ENCODE results near the gene PDCD7. TPM values are rescaled to one million over a fixed set of nuclear protein-coding genes. Genes with fewer than 3 reads are reported as not detected.

Gene PDCD7
- total RNA-seq, 1 experiment from 2014 or later: 23.5 TPM

DNA sequence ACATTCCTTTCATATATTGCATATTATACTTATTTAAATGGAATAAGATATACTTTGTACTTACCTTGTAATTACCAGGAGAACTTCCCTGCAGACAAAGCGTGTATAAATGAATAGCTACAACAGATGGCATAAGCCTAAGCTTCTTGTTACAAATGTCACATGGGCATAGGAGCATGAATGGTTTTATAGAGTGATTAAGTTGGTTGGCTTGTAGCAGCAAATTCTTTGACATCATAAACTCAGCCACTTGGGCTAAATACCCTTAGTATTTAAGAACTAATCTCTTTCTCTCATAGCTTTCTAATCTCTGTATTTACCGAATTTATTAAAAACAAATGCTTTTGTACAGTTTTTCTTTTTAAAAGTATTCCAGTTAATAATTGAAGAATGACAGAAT lies 18.5 kb downstream of the PDCD7 start, which contains the start of gene UBAP1L (continued):
- TF ChIP-seq, protein P1, sequence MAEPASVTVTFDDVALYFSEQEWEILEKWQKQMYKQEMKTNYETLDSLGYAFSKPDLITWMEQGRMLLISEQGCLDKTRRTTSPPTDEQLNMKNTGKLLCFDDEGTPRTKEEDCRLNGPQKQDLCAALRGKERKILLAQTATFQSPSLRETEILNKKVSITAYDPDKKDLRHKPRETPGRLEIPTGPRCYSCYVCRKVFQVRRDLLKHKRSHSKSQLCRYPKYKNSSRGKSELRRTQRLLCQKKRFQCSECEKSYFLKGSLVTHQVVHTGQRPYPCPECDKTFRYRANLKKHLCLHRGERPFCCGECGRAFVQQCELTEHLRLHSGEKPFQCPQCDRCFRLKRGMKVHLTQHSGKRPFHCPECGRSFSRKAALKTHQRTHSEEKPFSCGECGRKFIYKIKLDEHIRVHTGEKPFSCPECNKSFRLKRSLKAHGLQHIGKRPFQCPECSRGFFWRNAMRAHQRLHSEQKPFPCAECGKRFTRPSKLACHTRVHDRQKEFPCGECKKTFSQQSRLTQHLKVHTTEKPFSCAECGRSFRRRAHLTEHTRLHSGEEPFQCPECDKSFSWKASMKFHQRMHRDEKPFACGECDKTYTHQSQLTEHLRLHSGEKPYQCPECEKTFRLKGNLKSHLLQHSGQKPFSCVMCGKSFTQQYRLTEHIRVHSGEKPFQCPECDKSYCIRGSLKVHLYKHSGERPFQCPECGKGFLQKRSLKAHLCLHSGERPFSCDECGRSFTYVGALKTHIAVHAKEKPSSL (CRISPR knock-in tag; conservative IDR thresholded peaks at IDR 0.05): no peak
- no peak for TF ChIP-seq GABPB1 (CRISPR knock-in tag; IDR thresholded peaks at IDR 0.05)

DNA sequence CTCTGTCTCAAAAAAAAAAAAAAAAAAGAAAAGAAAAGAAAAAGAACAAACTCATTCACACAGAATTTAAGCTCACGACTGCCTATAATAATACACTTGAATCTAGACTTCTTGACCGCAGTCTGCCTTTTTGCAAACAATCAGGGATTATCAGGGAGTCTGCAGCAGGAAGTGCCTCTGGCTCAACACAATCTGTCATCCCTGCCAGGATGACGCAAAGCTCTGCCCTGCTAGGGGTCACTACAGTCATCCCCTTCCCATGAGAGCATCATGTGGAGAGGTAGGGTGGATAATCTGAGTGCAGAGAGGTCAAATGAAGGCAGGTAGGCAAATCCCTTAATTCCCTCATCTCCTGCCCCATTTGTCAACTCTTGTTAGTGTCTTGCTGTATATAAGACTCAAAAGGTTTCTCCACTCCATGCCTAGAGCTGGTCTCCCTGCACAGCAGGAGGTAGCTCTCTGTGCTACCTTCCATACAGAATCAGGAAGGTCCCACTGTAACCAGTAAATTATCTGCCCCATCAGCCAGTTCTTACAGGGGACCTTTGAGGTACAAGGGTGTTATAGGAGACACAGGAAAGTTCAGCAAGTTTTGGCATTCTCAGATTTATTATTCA lies 22.8 kb downstream of the PDCD7 start:
- ChIA-PET POLR2A (interaction anchor here (0.7 kb wide), 1 partner anchor 611 kb away, joined by 3 read pairs; no protein-coding TSS in a partner anchor), CTCF (interaction anchor here (0.8 to 2.4 kb wide), 4 partner anchors 9 to 383 kb away, joined by 3 to 33 read pairs (median 4); no protein-coding TSS in a partner anchor)
- H3K4me3 Mint-ChIP-seq: no peak overlapping the region
- no peaks in the 10 kb centered on the region for H3K9me3 Mint-ChIP-seq
- no peak for ATAC-seq
- peak overlapping the region; percentile 69; the same call in 1 of the 2 replicates for H3K27ac Mint-ChIP-seq
- no peaks in the 10 kb centered on the region for H3K4me1 Mint-ChIP-seq
- H3K27me3 Mint-ChIP-seq (ENCODE audit: low read depth): no peaks in the 10 kb centered on the region
- DNase-seq (ENCODE audit: low spot score): no peak
- H3K36me3 Mint-ChIP-seq: no peaks in the 10 kb centered on the region; the same call in 1 of the 2 replicates
- TF ChIP-seq, protein P2, sequence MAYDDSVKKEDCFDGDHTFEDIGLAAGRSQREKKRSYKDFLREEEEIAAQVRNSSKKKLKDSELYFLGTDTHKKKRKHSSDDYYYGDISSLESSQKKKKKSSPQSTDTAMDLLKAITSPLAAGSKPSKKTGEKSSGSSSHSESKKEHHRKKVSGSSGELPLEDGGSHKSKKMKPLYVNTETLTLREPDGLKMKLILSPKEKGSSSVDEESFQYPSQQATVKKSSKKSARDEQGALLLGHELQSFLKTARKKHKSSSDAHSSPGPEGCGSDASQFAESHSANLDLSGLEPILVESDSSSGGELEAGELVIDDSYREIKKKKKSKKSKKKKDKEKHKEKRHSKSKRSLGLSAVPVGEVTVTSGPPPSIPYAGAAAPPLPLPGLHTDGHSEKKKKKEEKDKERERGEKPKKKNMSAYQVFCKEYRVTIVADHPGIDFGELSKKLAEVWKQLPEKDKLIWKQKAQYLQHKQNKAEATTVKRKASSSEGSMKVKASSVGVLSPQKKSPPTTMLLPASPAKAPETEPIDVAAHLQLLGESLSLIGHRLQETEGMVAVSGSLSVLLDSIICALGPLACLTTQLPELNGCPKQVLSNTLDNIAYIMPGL (CRISPR knock-in tag; IDR thresholded peaks at IDR 0.05): no peak
- TF ChIP-seq ZNF232 (CRISPR knock-in tag; IDR thresholded peaks at IDR 0.05) (no peak), GRHL2 (CRISPR knock-in tag; IDR thresholded peaks at IDR 0.05; ENCODE audit: insufficient replicate concordance, severe bottlenecking) (no peak), TEAD4 (CRISPR knock-in tag; IDR thresholded peaks at IDR 0.05) (no peak), ZNF121 (CRISPR knock-in tag; IDR thresholded peaks at IDR 0.05) (no peak)
- TF ChIP-seq, protein P3, sequence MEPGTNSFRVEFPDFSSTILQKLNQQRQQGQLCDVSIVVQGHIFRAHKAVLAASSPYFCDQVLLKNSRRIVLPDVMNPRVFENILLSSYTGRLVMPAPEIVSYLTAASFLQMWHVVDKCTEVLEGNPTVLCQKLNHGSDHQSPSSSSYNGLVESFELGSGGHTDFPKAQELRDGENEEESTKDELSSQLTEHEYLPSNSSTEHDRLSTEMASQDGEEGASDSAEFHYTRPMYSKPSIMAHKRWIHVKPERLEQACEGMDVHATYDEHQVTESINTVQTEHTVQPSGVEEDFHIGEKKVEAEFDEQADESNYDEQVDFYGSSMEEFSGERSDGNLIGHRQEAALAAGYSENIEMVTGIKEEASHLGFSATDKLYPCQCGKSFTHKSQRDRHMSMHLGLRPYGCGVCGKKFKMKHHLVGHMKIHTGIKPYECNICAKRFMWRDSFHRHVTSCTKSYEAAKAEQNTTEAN (CRISPR knock-in tag; IDR thresholded peaks at IDR 0.05): no peak
- TF ChIP-seq, protein P4, sequence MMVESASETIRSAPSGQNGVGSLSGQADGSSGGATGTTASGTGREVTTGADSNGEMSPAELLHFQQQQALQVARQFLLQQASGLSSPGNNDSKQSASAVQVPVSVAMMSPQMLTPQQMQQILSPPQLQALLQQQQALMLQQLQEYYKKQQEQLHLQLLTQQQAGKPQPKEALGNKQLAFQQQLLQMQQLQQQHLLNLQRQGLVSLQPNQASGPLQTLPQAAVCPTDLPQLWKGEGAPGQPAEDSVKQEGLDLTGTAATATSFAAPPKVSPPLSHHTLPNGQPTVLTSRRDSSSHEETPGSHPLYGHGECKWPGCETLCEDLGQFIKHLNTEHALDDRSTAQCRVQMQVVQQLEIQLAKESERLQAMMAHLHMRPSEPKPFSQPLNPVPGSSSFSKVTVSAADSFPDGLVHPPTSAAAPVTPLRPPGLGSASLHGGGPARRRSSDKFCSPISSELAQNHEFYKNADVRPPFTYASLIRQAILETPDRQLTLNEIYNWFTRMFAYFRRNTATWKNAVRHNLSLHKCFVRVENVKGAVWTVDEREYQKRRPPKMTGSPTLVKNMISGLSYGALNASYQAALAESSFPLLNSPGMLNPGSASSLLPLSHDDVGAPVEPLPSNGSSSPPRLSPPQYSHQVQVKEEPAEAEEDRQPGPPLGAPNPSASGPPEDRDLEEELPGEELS (CRISPR knock-in tag; IDR thresholded peaks at IDR 0.05): no peak
- TF ChIP-seq, protein P5, sequence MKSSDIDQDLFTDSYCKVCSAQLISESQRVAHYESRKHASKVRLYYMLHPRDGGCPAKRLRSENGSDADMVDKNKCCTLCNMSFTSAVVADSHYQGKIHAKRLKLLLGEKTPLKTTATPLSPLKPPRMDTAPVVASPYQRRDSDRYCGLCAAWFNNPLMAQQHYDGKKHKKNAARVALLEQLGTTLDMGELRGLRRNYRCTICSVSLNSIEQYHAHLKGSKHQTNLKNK (CRISPR knock-in tag; IDR thresholded peaks at IDR 0.05): no peak
- TF ChIP-seq, protein P6, sequence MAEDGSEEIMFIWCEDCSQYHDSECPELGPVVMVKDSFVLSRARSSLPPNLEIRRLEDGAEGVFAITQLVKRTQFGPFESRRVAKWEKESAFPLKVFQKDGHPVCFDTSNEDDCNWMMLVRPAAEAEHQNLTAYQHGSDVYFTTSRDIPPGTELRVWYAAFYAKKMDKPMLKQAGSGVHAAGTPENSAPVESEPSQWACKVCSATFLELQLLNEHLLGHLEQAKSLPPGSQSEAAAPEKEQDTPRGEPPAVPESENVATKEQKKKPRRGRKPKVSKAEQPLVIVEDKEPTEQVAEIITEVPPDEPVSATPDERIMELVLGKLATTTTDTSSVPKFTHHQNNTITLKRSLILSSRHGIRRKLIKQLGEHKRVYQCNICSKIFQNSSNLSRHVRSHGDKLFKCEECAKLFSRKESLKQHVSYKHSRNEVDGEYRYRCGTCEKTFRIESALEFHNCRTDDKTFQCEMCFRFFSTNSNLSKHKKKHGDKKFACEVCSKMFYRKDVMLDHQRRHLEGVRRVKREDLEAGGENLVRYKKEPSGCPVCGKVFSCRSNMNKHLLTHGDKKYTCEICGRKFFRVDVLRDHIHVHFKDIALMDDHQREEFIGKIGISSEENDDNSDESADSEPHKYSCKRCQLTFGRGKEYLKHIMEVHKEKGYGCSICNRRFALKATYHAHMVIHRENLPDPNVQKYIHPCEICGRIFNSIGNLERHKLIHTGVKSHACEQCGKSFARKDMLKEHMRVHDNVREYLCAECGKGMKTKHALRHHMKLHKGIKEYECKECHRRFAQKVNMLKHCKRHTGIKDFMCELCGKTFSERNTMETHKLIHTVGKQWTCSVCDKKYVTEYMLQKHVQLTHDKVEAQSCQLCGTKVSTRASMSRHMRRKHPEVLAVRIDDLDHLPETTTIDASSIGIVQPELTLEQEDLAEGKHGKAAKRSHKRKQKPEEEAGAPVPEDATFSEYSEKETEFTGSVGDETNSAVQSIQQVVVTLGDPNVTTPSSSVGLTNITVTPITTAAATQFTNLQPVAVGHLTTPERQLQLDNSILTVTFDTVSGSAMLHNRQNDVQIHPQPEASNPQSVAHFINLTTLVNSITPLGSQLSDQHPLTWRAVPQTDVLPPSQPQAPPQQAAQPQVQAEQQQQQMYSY (CRISPR knock-in tag; IDR thresholded peaks at IDR 0.05): no peak
- TF ChIP-seq, protein P7, sequence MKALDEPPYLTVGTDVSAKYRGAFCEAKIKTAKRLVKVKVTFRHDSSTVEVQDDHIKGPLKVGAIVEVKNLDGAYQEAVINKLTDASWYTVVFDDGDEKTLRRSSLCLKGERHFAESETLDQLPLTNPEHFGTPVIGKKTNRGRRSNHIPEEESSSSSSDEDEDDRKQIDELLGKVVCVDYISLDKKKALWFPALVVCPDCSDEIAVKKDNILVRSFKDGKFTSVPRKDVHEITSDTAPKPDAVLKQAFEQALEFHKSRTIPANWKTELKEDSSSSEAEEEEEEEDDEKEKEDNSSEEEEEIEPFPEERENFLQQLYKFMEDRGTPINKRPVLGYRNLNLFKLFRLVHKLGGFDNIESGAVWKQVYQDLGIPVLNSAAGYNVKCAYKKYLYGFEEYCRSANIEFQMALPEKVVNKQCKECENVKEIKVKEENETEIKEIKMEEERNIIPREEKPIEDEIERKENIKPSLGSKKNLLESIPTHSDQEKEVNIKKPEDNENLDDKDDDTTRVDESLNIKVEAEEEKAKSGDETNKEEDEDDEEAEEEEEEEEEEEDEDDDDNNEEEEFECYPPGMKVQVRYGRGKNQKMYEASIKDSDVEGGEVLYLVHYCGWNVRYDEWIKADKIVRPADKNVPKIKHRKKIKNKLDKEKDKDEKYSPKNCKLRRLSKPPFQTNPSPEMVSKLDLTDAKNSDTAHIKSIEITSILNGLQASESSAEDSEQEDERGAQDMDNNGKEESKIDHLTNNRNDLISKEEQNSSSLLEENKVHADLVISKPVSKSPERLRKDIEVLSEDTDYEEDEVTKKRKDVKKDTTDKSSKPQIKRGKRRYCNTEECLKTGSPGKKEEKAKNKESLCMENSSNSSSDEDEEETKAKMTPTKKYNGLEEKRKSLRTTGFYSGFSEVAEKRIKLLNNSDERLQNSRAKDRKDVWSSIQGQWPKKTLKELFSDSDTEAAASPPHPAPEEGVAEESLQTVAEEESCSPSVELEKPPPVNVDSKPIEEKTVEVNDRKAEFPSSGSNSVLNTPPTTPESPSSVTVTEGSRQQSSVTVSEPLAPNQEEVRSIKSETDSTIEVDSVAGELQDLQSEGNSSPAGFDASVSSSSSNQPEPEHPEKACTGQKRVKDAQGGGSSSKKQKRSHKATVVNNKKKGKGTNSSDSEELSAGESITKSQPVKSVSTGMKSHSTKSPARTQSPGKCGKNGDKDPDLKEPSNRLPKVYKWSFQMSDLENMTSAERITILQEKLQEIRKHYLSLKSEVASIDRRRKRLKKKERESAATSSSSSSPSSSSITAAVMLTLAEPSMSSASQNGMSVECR (CRISPR knock-in tag; IDR thresholded peaks at IDR 0.05; ENCODE audit: borderline replicate concordance): no peak
- TF ChIP-seq, protein P8, sequence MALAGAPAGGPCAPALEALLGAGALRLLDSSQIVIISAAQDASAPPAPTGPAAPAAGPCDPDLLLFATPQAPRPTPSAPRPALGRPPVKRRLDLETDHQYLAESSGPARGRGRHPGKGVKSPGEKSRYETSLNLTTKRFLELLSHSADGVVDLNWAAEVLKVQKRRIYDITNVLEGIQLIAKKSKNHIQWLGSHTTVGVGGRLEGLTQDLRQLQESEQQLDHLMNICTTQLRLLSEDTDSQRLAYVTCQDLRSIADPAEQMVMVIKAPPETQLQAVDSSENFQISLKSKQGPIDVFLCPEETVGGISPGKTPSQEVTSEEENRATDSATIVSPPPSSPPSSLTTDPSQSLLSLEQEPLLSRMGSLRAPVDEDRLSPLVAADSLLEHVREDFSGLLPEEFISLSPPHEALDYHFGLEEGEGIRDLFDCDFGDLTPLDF (CRISPR knock-in tag; IDR thresholded peaks at IDR 0.05): no peak
